Neutrophil (primary cell): ENCODE data around the gene LRRC4C.

ENCODE experiments used
- H3K27ac ChIP-seq: fragments of 200-600 bp; sonication (generic); 2 replicates; pipeline ENCODE4 v1.5.1; 2016; ENCODE audit warnings: mild to moderate bottlenecking, moderate library complexity
- H3K27me3 ChIP-seq: fragments of 200-600 bp; sonication (generic); 2 replicates; pipeline ENCODE4 v1.6.0; 2016; ENCODE audit warnings: mild to moderate bottlenecking
- H3K36me3 ChIP-seq: fragments of 200-600 bp; sonication (generic); 2 replicates; pipeline ENCODE4 v1.5.1; 2017
- H3K4me1 ChIP-seq, 2 experiments: fragments of 200-600 bp in 1 of 2; sonication (generic) in 1 of 2; 1 replicate in 1 of 2; 2 replicates in 1 of 2; pipeline versions ENCODE4 v1.5.1 to v1.6.1; 2013 to 2016; ENCODE audit warnings: low read depth in 1 of 2, low read length in 1 of 2, mild to moderate bottlenecking in 1 of 2, moderate library complexity in 1 of 2; ENCODE audit not compliant: control insufficient read depth in 1 of 2, insufficient read depth in 1 of 2
- H3K4me3 ChIP-seq, 2 experiments: fragments of 200-600 bp in 1 of 2; sonication (generic) in 1 of 2; 1 replicate in 1 of 2; 2 replicates in 1 of 2; pipeline ENCODE4 v1.5.1; 2013 to 2016; ENCODE audit warnings: low read depth in 1 of 2, low read length in 1 of 2, mild to moderate bottlenecking in 1 of 2, moderate library complexity in 1 of 2
- H3K9me3 ChIP-seq: fragments of 200-600 bp; sonication (generic); 2 replicates; pipeline ENCODE4 v1.5.1; 2016
- TF ChIP-seq, protein P1 (sequence below): fragments of 200-600 bp; sonication (generic); IDR thresholded peaks from 2 replicates; pipeline ENCODE4 v1.5.1; 2016; ENCODE audit warnings: antibody characterized with exemption

Gene LRRC4C

DNA sequence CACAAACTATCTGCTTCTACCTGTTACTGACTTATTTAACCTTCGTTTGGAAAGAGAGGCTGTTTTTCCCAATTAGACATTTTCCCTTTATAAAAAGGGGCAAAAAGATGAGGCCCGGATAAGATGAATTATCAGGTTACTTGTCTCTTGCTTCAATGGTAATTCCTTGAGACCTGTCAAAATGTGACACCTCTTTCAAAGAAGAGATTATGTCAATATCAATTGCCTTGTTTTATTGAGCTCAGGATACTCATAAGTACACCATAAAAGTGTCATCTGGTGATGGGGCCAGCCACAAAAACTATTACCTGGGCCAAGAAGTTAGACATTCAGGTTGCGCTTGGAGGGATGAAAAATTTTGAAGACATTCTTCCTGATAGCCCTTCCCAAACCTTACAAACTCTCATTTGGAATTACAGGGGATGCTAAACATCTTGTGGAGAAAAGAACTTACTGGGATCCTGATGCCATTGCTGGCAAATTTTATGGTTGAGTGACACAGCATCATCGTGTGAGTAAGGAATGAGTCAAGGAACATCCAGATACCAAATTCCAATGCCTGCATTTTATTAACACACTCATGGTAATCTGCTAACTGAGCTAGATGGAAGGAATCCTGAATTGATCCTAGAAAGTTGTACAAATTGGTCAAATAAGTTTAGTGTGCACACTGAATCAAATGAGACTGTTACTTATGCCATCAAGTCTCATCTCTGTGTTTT lies 1071.2 kb downstream of the LRRC4C start:
- H3K27me3 ChIP-seq = no peaks in the 10 kb centered on the region
- H3K9me3 ChIP-seq = no peaks in the 10 kb centered on the region
- no peaks in the 10 kb centered on the region for H3K36me3 ChIP-seq
- TF ChIP-seq, protein P1, sequence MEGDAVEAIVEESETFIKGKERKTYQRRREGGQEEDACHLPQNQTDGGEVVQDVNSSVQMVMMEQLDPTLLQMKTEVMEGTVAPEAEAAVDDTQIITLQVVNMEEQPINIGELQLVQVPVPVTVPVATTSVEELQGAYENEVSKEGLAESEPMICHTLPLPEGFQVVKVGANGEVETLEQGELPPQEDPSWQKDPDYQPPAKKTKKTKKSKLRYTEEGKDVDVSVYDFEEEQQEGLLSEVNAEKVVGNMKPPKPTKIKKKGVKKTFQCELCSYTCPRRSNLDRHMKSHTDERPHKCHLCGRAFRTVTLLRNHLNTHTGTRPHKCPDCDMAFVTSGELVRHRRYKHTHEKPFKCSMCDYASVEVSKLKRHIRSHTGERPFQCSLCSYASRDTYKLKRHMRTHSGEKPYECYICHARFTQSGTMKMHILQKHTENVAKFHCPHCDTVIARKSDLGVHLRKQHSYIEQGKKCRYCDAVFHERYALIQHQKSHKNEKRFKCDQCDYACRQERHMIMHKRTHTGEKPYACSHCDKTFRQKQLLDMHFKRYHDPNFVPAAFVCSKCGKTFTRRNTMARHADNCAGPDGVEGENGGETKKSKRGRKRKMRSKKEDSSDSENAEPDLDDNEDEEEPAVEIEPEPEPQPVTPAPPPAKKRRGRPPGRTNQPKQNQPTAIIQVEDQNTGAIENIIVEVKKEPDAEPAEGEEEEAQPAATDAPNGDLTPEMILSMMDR = no peak
- H3K4me3 ChIP-seq = no peak overlapping the region
- no peak overlapping the region for H3K27ac ChIP-seq
- H3K4me1 ChIP-seq = no peaks in the 10 kb centered on the region

DNA sequence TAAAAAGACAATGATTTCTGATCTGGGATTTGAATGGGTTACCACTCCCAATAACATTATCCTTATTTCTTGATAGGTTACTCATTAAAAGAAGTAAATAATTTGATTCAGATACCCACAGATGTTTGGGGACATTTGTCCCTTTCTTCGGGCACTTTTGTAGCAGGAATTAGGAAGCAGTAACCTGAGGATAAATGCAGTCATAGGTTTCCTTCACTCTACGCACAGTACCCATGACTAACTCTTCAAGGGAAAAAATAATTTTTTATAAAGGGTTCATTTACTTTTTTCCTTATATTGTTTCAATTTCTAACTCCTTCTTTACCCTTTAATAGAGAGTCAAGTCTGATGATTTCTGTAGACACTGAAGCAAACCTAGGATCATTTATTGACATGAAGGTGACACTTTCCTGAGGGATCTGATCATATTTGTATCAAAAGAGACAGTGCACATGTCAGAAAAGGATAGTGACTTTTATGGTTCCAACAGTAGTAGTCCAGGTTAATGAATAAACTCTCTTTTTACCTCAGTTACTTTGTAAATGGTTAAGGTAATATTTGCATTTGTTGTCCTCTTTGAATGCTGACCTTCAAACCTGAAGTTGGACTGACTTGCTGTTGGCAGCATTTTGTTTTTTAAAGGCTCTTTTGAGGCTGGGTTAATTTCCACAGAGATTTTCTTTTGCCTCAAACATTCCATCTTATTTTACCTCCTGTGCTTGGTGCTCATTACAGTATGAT lies 1072.0 kb downstream of the LRRC4C start:
- Histone ChIP-seq H3K4me3 (no peak overlapping the region), H3K27ac (no peak overlapping the region), H3K27me3 (no peaks in the 10 kb centered on the region), H3K9me3 (no peaks in the 10 kb centered on the region), H3K36me3 (no peaks in the 10 kb centered on the region), H3K4me1 (no peaks in the 10 kb centered on the region)
- TF ChIP-seq, protein P1 = no peak

DNA sequence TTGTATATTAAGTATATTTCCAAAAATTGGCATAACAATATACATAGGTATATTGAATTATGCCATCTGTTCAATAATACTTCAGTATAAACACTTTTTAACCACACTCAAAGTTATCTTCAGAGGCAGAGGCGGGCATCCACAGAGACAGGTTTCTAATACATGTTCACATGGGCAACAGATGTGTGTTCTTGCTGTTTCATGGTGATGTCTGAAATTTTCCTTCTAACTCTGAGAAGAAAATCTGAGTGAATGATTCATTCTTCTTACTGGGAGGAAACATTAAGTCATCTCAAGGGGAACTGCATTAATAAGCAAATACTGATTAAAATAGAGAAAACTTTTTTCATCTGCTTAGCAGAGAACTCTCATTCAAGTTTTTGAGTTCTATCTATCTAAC lies 1074.5 kb downstream of the LRRC4C start:
- no peaks in the 10 kb centered on the region for H3K9me3 ChIP-seq
- H3K27ac ChIP-seq = no peak overlapping the region
- no peaks in the 10 kb centered on the region for H3K4me1 ChIP-seq
- H3K4me3 ChIP-seq = no peak overlapping the region
- no peaks in the 10 kb centered on the region for H3K36me3 ChIP-seq
- H3K27me3 ChIP-seq = no peaks in the 10 kb centered on the region
- TF ChIP-seq, protein P1 = no peak

DNA sequence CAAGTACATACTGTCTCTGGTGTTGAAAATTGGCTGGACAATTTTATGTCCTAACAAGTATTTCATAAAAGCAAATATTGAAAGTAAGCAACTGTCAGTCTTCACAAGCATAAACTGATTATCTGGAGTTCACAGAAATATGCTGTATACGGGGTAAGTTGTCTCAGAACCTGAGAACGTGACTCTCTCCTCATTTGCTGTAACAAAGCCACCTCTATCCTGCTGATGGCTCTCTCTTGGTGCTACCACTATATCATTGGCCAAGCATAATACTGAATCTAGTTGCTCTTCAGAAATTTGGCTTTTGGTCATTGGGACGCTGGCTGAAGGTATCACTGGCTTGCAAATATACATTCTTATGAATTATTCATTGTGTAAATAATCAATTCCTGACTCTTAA lies 1078.0 kb downstream of the LRRC4C start:
- Histone ChIP-seq H3K9me3 (no peaks in the 10 kb centered on the region), H3K27me3 (no peaks in the 10 kb centered on the region), H3K36me3 (no peaks in the 10 kb centered on the region), H3K4me1 (no peaks in the 10 kb centered on the region), H3K27ac (no peak overlapping the region), H3K4me3 (no peak overlapping the region)
- TF ChIP-seq, protein P1 = no peak

DNA sequence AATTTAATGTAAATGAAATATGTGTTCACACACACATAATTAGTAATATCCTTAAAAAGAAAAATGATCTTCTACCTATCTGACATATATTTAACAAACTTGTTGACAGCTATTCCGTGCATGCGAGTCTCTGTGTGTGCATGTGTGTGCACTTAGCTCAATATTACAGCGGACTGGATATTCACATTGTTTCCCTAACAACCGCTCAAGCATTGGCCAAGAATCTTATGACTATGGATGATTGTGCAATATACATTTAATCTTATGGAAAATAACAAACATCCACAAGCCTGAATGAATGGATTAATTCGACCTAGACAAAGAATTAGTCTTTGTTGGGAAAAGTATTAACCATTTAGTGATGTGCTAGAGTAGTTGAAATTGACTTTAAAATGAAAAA lies 1078.6 kb downstream of the LRRC4C start:
- H3K9me3 ChIP-seq = no peaks in the 10 kb centered on the region
- H3K27ac ChIP-seq = no peak overlapping the region
- H3K4me3 ChIP-seq = no peak overlapping the region
- no peaks in the 10 kb centered on the region for H3K4me1 ChIP-seq
- no peaks in the 10 kb centered on the region for H3K27me3 ChIP-seq
- no peaks in the 10 kb centered on the region for H3K36me3 ChIP-seq
- TF ChIP-seq, protein P1 = no peak
